Right lobe of liver (tissue), 6 donors: ENCODE measurements around the gene CD9. TPM values are rescaled to one million over a fixed set of nuclear protein-coding genes. Genes with fewer than 3 reads are reported as not detected.

Experiments used
- ATAC-seq, 4 donors: fragments of 200-7000 bp; cut with Tn5 transposase; one replicate each; pipeline ENCODE4 v1.9.1; 2020; ENCODE audit warnings: mild to moderate bottlenecking in 4 of 4, moderate library complexity in 4 of 4
- DNase-seq, 3 donors: peaks; one replicate each; pipeline ENCODE4 v3.0.0-alpha.2; 2020
- H3K27ac ChIP-seq, 3 donors: fragments of 200-600 bp; one replicate each; pipeline ENCODE4 v1.8.0; 2022
- H3K27me3 ChIP-seq, 2 donors: fragments of 200-600 bp; one replicate each; pipeline ENCODE4 v1.8.0; 2022
- H3K36me3 ChIP-seq, 4 donors: fragments of 200-600 bp; sonication (generic) in 1 of 4; one replicate each; pipeline versions ENCODE4 v1.5.1 to v1.8.0; 2017 to 2022; ENCODE audit warnings: control low read depth in 1 of 4
- H3K4me1 ChIP-seq, 4 donors: fragments of 200-600 bp; sonication (generic) in 1 of 4; one replicate each; pipeline versions ENCODE4 v1.5.1 to v1.8.0; 2017 to 2022; ENCODE audit warnings: control low read depth in 1 of 4
- H3K4me3 ChIP-seq, 3 donors: fragments of 200-600 bp; one replicate each; pipeline ENCODE4 v1.8.0; 2022
- H3K9me3 ChIP-seq, 4 donors: fragments of 200-600 bp; sonication (generic) in 1 of 4; one replicate each; pipeline versions ENCODE4 v1.5.1 to v1.8.0; 2017 to 2022; ENCODE audit warnings: control low read depth in 1 of 4
- POLR2A ChIP-seq: fragments of 450-650 bp; IDR thresholded peaks from one replicate; pipeline ENCODE4 v1.6.1; 2017; ENCODE audit warnings: antibody characterized with exemption, mild to moderate bottlenecking
- WGBS: methylation state at CpG from one replicate; pipeline ENCODE4 v1.1.6; 2018; ENCODE audit warnings: low coverage, low lambda C conversion rate; ENCODE audit not compliant: insufficient coverage; ENCODE audit errors: missing lambda C conversion rate; 5-methylcytosine and 5-hydroxymethylcytosine counted together
- intact Hi-C, 2 donors: fragments of 100-400 bp; cut with DNase I; formaldehyde crosslinking; loops; one replicate each; pipeline versions ENCODE4 v1.11.2 to v1.14.1; 2022
- total RNA-seq, 6 experiments: library from RNA; depleted of rRNA in 2 of 6; stranded (reverse); fragments of >200 nt in 2 of 6; fragmentation: NEBNext Ultra II Directional in 3 of 6; extraction: Animal tissue kit (Norgen Biotek cat#: 25700) in 3 of 6; gene quantifications; one replicate each; pipeline versions ENCODE4 v1.1.0 to v1.2.4, GENCODE V29; 2016 to 2023
- TF ChIP-seq, protein P1 (sequence below), 4 donors: fragments of 200-600 bp in 3 of 4; fragments of 450-650 bp in 1 of 4; IDR thresholded peaks; one replicate each; pipeline versions ENCODE4 v1.5.1 to v1.8.0; 2016 to 2022; ENCODE audit warnings: antibody characterized with exemption in 4 of 4, mild to moderate bottlenecking in 2 of 4
- donor health status: DM: no; HTN: yes; CAD: no.
- donor health status: DM: no; HTN: no; CAD: no.
- donor health status: DM: no; HTN: no; CAD: no.
- donor health status: DM: no; HTN: yes; CAD: no.
- donor health status: DM: no; HTN: yes; CAD: no.

CD9 gene
- total RNA-seq, 6 experiments from 2014 or later: 17.2 to 65.7 (median 34.2) TPM

GRCh38 chr12:6203601-6204000 is 3.4 kb downstream of the CD9 start:
- H3K27ac ChIP-seq: no peak overlapping the region
- no peak for ATAC-seq
- no peak overlapping the region for H3K4me3 ChIP-seq

DNA sequence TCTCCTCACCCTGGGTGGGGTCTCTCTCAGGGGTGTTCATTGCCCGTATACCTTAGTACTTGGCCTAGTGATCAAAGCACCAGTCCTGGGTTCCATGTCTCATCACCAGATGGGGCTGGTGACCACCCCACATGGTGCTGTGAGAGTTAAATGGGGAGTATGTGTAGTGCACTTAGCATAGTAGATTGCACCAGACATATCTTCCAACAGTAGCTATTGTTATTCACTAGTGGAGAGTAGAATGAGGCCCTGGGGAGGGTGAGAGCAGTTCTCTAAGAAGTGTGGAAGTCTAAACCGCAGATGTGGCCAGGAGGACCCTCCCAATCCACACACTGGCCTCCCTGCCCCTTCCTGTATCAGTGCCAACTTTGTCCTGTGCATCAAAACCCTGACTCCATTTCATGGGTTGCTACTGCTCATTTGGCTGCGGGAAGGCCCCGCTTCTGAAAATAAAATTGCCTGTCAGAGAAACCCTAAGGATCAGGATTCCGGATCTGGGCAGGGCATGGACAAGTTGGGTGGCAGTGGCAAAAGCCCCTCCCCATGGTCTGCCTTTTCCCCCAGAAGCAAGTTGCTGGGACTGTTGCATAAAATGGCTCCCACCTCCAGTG is 4.4 kb downstream of the CD9 start:
- WGBS: 69% methylated on average over 1 of the region's 5 CpGs
- TF ChIP-seq, protein P1, sequence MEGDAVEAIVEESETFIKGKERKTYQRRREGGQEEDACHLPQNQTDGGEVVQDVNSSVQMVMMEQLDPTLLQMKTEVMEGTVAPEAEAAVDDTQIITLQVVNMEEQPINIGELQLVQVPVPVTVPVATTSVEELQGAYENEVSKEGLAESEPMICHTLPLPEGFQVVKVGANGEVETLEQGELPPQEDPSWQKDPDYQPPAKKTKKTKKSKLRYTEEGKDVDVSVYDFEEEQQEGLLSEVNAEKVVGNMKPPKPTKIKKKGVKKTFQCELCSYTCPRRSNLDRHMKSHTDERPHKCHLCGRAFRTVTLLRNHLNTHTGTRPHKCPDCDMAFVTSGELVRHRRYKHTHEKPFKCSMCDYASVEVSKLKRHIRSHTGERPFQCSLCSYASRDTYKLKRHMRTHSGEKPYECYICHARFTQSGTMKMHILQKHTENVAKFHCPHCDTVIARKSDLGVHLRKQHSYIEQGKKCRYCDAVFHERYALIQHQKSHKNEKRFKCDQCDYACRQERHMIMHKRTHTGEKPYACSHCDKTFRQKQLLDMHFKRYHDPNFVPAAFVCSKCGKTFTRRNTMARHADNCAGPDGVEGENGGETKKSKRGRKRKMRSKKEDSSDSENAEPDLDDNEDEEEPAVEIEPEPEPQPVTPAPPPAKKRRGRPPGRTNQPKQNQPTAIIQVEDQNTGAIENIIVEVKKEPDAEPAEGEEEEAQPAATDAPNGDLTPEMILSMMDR (IDR thresholded peaks at IDR 0.05): no peak
- TF ChIP-seq POLR2A: no peak
- Histone ChIP-seq H3K9me3 (no peaks in the 10 kb centered on the region), H3K27me3 (no peaks in the 10 kb centered on the region), H3K27ac (peak overlapping the region in 1 of 3 donors; percentile 36), H3K36me3 (no peaks in the 10 kb centered on the region), H3K4me3 (no peak overlapping the region), H3K4me1 (peaks cover 0 to 5% (median 0%) of the 10 kb centered on the region in 4 donors)
- DNase-seq: no peak
- intact Hi-C loops: loop anchor here in 1 of 2 donors (10.0 kb wide), 1 partner anchor 70 kb away; no protein-coding TSS in a partner anchor
- ATAC-seq: no peak

More at GRCh38 chr12:6203601-6204000, 3.4 kb downstream of the CD9 start:
- Histone ChIP-seq H3K36me3 (no peaks in the 10 kb centered on the region), H3K4me1 (peaks cover 0 to 5% (median 0%) of the 10 kb centered on the region in 4 donors), H3K27me3 (no peaks in the 10 kb centered on the region), H3K9me3 (no peaks in the 10 kb centered on the region)
- intact Hi-C loops: loop anchor here in 1 of 2 donors (10.0 kb wide), 1 partner anchor 71 kb away; no protein-coding TSS in a partner anchor
- TF ChIP-seq, protein P1 (IDR thresholded peaks at IDR 0.05): no peak
- TF ChIP-seq POLR2A: no peak
- 80% methylated on average over 2 of the region's 3 CpGs for WGBS
- DNase-seq: no peak

- Histone ChIP-seq H3K27me3 (no peaks in the 10 kb centered on the region), H3K36me3 (no peaks in the 10 kb centered on the region), H3K9me3 (no peaks in the 10 kb centered on the region), H3K4me1 (peaks cover 0 to 5% (median 0%) of the 10 kb centered on the region in 4 donors), H3K27ac (peak overlapping the region in 1 of 3 donors; percentile 36), H3K4me3 (no peak overlapping the region)
- DNase-seq (peak in 1 of 3 donors; percentile 59), ATAC-seq (peak in 1 of 4 donors; percentile 30)
- intact Hi-C loops: loop anchor here in 1 of 2 donors (10.0 kb wide), 1 partner anchor 70 kb away; no protein-coding TSS in a partner anchor
- TF ChIP-seq, protein P1 (IDR thresholded peaks at IDR 0.05): no peak
- WGBS: 29% methylated on average over 4 of the region's 8 CpGs
These were observed 4.9 kb downstream of the CD9 start for GRCh38 chr12:6205144-6205539.

DNA sequence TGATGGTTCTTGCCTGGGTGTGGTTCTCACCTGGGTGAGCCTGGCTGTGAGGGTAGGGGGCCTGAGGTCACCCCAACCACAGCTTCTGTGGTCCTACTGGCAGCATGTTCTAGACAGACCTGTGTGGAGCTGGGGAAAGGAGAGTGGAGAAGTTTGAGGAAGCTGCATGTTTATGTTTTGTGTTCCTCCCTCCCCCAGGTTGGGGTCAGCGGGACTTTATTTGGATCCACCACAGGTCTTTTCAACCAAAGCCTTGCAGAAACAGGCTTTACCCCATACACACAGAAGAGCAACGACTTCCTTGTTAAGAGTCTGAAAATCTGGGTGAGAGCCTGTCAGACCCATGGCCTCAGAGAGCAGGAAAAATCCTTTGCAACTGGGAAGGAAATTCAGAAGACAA is 5.6 kb downstream of the CD9 start:
- Histone ChIP-seq H3K27me3 (no peaks in the 10 kb centered on the region), H3K4me3 (no peak overlapping the region), H3K9me3 (no peaks in the 10 kb centered on the region), H3K4me1 (peaks cover 0 to 5% (median 0%) of the 10 kb centered on the region in 4 donors), H3K36me3 (no peaks in the 10 kb centered on the region), H3K27ac (no peak overlapping the region)
- DNase-seq: no peak
- intact Hi-C loops: loop anchor here in 1 of 2 donors (10.0 kb wide), 1 partner anchor 69 kb away; no protein-coding TSS in a partner anchor
- 44% methylated on average over 2 of the region's 2 CpGs for WGBS
- ATAC-seq: no peak
- TF ChIP-seq, protein P1 (IDR thresholded peaks at IDR 0.05): no peak
- TF ChIP-seq POLR2A: no peak
